ENCODE data around the gene ABR.

The ABR gene

GRCh38 chr17:1043601-1044251, 136.1 kb downstream of the ABR start:
- DNase-seq, result no peak

GRCh38 chr17:1042486-1042885, 137.3 kb downstream of the ABR start:
- DNase-seq, result no peak

DNA sequence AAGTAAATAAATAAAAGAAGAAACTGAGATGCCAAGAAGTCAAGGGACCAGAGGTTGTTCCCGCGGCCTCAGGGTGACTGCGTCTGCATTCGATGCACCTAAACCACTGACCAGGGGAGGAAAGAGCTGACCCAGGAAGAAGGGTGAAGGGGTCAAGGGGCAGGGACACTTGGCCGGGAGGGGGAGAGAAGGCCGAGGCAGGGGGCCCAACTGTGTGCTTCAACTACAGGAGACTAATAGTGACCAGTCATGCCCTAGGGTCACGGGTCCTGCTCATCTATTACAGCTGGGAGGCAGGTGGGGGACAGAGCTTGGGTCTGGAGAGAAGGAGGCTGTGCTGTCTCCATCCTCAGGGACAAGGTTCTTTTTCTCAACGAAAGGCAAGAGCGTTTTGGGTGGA, 138.0 kb downstream of the ABR start:
- DNase-seq, result no peak

DNA sequence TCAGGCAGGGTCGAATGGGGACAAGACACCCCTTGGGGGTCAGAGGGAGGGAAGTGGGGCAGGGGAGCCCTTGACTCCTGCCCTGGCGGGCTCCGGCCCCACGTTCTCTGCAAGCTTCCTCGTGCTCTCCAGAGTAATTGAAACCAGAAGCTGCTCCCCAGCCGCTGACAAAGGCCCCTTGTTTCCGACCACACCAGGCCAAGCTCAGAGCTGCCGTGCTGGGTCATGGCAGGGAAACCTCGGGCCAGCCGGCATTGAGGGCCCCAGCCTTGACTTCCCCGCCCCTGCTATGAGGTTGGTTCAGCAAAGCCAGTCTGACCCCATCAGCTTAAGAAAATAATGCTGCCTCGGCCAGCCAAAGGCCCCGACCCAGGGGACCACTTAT, 139.6 kb downstream of the ABR start:
- DNase-seq, result no peak

DNA sequence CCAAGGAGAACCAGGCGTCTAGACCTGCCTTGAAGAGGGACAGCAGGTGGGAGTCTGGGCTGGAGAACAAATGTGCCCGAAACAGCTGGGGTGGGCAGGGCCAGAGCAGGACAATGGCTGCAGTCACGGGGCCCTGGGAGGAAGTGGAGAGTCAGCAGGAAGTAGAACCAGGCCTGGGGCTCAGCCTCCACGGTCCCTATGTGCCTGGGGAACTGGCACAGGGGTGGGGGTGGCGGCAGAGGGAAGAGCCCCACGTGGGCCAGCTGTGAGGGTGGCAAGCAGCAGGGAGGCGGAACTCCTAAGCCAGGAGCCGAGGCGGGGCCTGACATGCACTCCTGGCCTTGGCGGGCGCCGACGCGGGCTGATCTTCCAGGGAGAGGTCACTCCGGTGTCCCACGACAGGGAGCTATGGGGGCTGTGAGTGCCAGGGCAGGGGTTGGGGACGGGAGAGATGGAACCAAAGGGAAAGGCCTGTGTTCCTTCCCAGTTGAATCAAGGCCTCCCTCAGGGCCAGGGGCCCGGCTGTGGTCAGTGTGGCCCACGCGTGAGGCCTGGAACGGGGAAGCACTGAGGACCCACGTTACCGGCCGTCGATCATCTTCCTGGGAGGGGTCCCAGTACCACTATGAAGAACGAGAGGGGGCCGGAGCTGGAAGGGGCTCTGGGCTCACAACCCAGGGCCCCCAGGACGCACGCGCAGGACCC, 140.1 kb downstream of the ABR start:
- DNase-seq, result peak; percentile 80

DNA sequence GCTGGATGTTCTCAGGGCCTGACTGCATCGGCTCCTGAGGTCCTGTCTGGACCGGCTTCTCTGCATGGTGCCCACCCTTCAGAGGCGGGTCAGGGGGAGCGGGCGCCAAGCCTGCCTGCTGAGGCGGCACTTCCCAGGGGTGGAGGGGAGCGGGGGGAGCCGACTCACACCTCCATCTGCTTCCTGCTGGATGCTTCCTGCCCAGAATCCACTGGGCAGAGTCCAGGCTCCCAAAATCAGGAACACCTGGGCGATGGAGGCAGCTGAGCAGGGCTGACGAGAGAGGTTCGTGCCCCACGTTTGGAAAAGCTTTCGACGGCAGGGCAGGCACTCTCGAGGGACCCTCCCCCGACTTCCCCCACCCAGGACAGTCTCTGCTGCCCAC, 140.7 kb downstream of the ABR start:
- DNase-seq, result no peak

DNA sequence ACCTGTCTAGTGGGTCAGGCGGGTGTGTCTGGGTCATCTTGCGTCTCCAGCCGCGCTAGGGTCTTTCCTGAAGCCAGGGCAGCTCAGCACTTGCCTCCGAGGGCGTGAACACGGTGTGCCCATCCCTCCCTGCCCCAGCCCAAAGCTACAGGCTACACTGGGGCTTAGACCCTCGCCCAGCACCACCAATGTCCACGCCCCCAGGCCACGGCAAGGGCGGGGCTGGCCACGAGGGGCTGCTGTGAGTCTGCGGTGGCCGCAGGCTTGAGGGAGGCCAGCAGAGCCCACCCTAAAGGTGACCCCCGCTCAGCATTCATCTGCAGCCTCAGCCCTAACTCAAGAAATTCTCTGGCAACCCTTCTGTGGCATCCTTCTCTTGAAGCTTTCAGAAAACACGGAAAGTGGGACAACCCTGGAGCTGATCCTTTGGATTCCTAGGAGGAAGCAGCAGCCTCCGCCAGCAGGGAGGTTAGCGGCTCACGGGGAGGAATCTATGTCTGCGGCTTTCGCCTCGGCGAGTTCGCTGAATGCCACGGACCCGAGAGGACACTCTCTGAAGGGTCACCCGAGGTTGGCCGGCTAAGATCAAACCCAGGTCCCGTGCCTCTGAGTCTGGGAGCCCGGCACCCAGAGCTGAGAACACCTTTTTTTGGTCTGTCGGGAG, 141.2 kb downstream of the ABR start:
- DNase-seq, result no peak

GRCh38 chr17:1037238-1037879, 142.4 kb downstream of the ABR start:
- no peak for DNase-seq

- DNase-seq, result no peak
Observed at GRCh38 chr17:1036845-1037237, 142.9 kb downstream of the ABR start.

- DNase-seq, result no peak
Observed at GRCh38 chr17:1036171-1036844, 143.5 kb downstream of the ABR start.

GRCh38 chr17:1035546-1036170, 144.1 kb downstream of the ABR start:
- no peak for DNase-seq

DNA sequence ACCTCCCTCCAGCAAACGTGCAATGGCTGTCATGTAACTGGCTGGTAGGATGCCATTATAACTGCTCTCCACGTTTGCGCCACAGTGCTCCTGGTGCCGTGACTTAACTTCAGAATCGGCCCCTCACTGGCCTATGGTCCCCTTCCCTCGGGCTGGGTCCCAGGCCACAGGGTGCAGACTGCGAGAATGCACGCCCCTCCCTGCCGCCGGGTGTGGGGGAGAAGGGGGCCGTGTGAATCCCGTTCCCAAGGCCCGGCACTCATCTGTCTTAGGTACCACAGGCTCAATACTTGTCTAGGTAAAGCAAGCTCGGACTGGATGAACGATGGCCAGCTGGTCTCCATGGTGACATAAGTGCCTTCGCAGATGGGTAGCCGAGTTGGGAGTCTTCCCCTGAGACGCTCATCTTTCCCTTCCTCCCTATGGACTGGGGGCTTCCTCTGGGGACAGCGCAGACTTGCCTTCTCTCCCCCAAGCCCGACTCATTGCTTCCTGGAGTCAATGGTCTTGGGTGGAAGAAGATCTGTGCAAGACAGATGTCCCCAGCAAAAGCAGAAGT, 145.1 kb downstream of the ABR start:
- no peak for DNase-seq

DNA sequence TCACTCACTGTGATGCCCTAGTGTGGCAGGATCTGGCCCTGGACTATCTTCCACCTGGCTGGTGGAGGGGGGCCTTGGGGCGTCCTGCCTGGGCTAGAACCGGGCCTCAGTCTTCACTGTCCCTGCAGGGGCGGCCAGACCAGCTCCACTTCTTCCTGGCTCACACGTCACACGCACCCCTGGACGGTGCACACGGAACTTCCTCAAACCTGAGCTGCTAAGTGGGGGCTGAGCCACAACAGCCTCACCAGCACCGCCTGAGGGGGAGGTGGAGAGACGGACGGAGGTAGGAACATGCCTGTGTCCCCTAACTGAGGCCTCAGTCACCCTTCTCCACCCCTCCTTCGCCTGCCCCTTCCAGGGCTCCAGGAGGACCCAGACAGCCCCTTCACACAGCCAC, 146.3 kb downstream of the ABR start:
- no peak for DNase-seq

DNA sequence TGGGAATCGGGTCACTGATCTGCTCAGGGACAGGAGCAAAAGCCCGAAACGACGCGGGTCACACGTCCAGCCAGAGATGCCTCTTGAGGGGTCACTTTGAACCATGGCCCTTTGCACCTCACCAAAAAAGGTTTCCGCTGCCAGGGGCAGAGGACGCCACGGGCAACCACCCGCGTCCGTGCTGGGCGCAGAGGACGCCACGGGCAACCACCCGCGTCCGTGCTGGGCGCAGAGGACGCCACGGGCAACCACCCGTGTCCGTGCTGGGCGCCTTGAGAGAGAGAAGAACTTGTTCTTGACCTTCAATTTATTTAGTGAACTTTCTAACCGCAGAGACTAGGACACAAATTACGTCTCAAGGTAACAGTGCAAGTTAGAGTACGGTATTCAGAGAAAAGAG, 147.4 kb downstream of the ABR start:
- DNase-seq, result no peak

GRCh38 chr17:1031711-1032110, 148.1 kb downstream of the ABR start:
- DNase-seq, result no peak

- no peak for DNase-seq
Observed at GRCh38 chr17:1030684-1031532, 148.9 kb downstream of the ABR start.

DNA sequence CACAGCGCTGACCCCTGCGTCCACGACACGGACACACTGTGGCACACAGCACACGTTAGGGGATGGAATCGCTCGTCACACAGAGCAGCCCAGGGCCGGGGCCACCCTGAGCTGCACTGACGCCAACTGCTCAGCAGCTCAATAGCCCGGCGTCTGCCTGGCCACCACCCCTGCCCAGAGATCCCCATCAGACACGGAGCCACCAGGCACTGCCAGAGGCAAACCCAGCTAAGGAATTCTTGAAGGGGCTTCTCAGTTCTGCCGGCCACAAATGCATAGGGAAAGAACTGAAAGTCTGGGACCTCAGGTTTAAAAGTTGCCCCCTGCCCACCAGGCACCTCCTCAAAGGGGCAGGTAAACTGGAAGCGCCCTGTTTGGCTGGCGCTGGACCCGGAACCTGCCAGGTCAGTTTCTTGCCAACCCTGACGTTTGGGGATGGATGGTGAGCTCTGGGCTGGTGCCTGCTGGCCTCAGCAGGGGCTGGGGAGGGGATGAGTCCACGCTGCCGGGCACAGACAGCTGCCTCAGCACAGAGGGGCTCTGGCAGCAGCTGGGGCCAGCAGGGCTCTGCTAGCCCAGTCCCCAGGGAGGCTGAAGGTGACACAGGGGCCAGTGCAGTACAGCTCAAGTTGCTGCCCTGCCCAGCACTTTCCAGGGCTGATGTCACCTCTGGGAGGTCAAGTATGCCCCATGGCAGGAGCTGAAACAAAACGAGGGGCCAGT, 149.7 kb downstream of the ABR start:
- DNase-seq, result no peak

DNA sequence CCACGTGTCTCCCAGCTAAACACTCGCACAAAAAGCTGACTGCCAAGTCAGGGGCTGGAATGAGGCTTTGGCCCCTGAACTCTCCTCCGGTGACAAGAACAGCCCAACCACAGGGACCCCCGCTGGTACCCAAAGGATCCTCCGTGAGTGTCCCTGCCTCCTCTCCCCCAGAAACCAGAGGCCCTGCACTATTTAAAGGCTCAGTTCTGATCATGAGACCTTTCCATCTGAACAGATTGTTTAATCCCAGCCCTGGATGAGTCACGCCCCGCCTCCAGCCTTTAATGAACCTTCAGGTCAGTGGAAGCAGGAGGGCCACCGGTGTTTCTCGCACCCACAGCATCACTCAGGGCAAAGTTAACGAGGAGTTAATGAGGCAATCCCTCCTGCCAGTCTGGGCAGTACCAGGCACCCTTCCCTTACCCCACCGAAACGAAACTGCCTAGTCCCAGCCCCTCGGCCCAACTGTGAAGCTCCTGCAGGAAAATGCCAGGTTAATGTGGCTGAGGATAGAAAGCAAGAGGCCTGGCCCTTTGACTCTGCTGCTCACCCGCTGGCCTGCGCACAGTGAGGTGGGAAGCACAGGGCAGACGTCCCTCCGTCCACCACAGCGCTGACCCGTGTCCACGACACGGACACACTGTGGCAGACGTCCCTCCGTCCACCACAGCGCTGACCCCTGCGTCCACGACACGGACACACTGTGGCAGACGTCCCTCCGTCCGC, 150.4 kb downstream of the ABR start:
- no peak for DNase-seq

DNA sequence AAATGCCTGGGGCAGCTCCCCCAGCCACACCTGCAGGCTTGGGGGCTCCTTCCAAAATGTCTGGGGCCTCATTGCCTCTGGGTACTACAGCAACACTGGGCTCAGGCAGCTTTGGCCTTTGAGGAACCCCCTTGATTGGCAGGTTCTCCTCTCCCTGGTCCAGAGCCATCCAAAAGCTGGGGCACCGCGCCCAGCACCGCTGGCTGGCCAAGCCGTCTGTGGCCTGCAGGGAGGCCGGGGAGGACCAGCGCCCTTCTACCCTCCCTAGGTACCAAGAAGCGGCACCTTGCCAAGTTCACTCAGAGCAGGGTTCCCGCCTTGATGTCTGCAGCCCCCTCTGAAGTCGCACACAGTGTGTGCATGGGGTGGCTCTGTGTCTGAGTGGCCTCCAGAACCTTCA, 152.7 kb downstream of the ABR start:
- no peak for DNase-seq

- DNase-seq, result no peak
Observed at GRCh38 chr17:1026599-1026975, 153.2 kb downstream of the ABR start.

All from CD4-positive, alpha-beta T cell treated with Interleukin-15 for 1 hour (primary cell).